ENCODE results near the gene RFC4. TPM values are rescaled to one million over a fixed set of nuclear protein-coding genes. Genes with fewer than 3 reads are reported as not detected.

The RFC4 gene
- total RNA-seq, 1 experiment from 2014 or later = 172 TPM

- DNase-seq (ENCODE audit: low spot score) = no peak
Observed at GRCh38 chr3:186787642-186788481, 18.4 kb downstream of the RFC4 start.

GRCh38 chr3:186786922-186787321 is 19.4 kb downstream of the RFC4 start:
- DNase-seq (ENCODE audit: low spot score) = no peak

GRCh38 chr3:186785495-186786018 is 20.7 kb downstream of the RFC4 start:
- DNase-seq (ENCODE audit: low spot score) = no peak

GRCh38 chr3:186784820-186785494 is 21.3 kb downstream of the RFC4 start:
- no peak for DNase-seq (ENCODE audit: low spot score)

GRCh38 chr3:186783731-186784515 is 22.4 kb downstream of the RFC4 start:
- DNase-seq (ENCODE audit: low spot score) = peak; percentile 59

GRCh38 chr3:186783058-186783730 is 23.1 kb downstream of the RFC4 start, which contains the start of gene EIF4A2:
TSS of gene EIF4A2 (plus strand) at chr3:186783577. CDS start at chr3:186783611, 34 bp downstream.
- peak; percentile 82 for DNase-seq (ENCODE audit: low spot score)

- DNase-seq (ENCODE audit: low spot score) = peak; percentile 49
Observed at GRCh38 chr3:186782542-186783057, 23.7 kb downstream of the RFC4 start.

GRCh38 chr3:186779204-186779603 is 27.1 kb downstream of the RFC4 start:
- no peak for DNase-seq (ENCODE audit: low spot score)

- no peak for DNase-seq (ENCODE audit: low spot score)
Observed at GRCh38 chr3:186775999-186776398, 30.3 kb downstream of the RFC4 start.

- DNase-seq (ENCODE audit: low spot score) = no peak
Observed at GRCh38 chr3:186772701-186773417, 33.4 kb downstream of the RFC4 start.

GRCh38 chr3:186772281-186772694 is 34.0 kb downstream of the RFC4 start:
- no peak for DNase-seq (ENCODE audit: low spot score)

GRCh38 chr3:186760897-186761447 is 45.3 kb downstream of the RFC4 start:
- DNase-seq (ENCODE audit: low spot score) = no peak

GRCh38 chr3:186760141-186760833 is 46.0 kb downstream of the RFC4 start:
- DNase-seq (ENCODE audit: low spot score) = peak; percentile 57

GRCh38 chr3:186759231-186759930 is 46.9 kb downstream of the RFC4 start:
- peak; percentile 49 for DNase-seq (ENCODE audit: low spot score)

GRCh38 chr3:186757686-186758220 is 48.5 kb downstream of the RFC4 start:
- DNase-seq (ENCODE audit: low spot score) = no peak

GRCh38 chr3:186757214-186757613 is 49.1 kb downstream of the RFC4 start:
- DNase-seq (ENCODE audit: low spot score) = no peak

- DNase-seq (ENCODE audit: low spot score) = no peak
Observed at GRCh38 chr3:186754871-186755270, 51.4 kb downstream of the RFC4 start.

GRCh38 chr3:186754006-186754405 is 52.3 kb downstream of the RFC4 start:
- DNase-seq (ENCODE audit: low spot score) = no peak

GRCh38 chr3:186751480-186751879 is 54.8 kb downstream of the RFC4 start:
- no peak for DNase-seq (ENCODE audit: low spot score)

Measured in A172 (cell line).